Activated CD4-positive, alpha-beta T cell treated with anti-CD3 and anti-CD28 coated beads for 4 hours (primary cell): ENCODE measurements around the gene BICRAL.

Source experiments
- DNase-seq, 2 donors: peaks; one replicate each; pipeline ENCODE4 v3.0.0-alpha.2; 2020

The BICRAL gene

DNA sequence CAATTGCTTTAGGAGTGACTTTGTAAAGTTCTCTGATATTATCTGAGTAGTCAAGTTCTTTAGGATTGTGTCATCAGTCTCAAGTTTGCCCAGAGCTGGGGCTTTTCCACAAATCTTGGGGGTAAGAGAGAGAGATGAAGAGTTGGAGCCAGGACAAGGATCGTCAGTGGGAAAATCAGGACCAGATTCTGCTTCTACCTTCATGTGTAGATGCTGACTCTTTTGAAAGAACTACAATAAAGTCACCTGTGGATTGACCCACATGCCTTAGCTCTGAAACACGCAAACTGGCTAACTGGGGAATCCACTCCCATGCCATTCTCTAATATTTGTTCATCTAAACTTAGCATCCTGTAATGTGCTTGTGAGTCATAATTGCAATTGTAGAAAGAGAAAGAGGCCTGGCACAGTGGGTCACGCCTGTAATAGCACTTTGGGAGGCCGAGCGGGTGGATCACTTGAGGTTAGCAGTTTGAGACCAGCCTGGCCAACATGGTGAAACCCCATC is 15.6 kb upstream of the BICRAL start:
- DNase-seq = no peak

GRCh38 chr6:42769051-42769450 is 12.8 kb upstream of the BICRAL start:
- no peak for DNase-seq

- no peak for DNase-seq
These were observed 12.0 kb upstream of the BICRAL start for GRCh38 chr6:42769836-42770235.

- no peak for DNase-seq
These were observed 10.1 kb upstream of the BICRAL start for GRCh38 chr6:42771741-42772100.

DNA sequence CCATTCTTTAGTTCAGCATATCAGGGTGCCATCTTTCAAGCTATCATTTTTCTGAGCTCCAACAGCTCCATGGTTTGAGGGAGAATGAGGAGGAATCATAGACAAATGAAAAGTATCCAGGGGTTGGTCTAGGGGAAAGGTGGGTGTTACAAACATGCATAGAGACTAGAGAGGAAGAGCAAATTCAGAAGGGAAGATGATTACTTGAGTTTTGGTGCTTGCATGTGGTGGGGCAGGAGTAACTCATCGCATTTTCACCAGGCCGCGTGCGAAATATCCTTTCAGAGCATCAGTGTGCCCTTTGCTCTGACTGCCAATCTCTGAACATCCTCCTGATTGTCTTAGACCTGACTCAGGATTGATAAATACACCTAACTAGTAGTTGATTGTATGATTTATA is 7.7 kb upstream of the BICRAL start:
- DNase-seq = no peak

GRCh38 chr6:42774821-42775487 is 6.9 kb upstream of the BICRAL start:
- peak; percentile 35 to 42 for DNase-seq

DNA sequence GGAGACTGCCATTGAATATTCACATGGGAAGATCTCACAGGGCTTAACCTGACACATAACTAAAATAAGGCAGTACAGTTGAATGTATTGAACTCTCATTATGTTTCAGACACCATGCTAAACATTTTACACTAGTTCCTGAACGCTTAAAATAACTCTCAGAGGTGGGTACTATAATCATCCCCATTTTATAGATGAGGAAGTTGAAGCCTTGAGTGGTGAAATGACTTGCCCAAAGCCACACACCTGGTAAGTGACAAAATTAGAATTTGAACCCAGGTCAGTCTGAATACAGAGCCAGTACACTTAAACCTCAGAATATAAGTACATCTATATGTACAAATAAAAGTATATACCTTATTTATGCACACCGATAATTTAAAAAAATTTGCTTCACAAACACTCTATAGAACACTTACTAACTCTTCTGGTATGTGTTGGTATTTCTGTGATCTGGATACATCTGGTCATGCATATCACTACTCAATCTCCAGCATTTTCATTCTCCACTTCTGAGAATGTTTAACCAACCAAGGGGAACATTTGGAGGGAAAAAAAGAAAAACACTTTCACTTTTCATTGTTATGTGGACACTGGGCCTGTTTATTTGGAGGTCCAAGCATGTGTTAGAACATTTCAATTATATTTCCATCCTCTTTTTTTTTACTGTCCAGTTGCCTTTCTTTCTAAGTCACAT is 4.6 kb upstream of the BICRAL start:
- DNase-seq = no peak

DNA sequence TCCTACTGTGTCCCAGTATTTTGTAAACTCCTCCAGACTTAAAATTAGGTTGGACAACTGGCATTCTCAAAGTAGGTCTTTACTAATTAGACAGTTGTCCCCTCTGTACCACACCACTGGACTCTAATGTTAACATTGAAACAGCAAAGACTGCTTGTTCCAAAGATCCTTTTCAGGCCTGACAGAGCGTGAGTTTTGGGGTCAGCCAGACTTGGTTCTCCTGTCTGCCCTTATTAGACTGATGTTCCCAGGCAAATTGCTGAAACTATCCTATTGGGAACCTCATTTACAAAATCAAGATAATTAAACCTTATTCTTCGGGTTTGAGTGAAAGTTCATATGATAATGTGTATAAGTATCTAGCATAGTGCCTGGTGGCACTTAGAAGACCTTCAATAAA is 3.7 kb upstream of the BICRAL start:
- no peak for DNase-seq

- no peak for DNase-seq
These were observed 2.3 kb upstream of the BICRAL start for GRCh38 chr6:42779521-42779920.

DNA sequence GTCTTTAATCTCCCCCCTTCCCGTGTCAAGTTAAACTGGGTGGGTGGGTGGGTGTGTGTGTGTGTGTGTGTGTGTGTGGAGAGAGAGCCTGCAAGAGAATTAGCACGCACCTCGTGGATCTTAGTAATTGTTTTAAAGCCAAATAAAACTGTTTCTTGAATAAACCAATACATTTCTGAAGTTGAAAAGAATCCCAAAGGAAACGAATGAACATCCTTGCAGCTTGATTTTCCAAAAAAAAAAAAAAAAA is 381 bp upstream of the BICRAL start:
- peak in 1 of 2 donors; percentile 24 for DNase-seq

DNA sequence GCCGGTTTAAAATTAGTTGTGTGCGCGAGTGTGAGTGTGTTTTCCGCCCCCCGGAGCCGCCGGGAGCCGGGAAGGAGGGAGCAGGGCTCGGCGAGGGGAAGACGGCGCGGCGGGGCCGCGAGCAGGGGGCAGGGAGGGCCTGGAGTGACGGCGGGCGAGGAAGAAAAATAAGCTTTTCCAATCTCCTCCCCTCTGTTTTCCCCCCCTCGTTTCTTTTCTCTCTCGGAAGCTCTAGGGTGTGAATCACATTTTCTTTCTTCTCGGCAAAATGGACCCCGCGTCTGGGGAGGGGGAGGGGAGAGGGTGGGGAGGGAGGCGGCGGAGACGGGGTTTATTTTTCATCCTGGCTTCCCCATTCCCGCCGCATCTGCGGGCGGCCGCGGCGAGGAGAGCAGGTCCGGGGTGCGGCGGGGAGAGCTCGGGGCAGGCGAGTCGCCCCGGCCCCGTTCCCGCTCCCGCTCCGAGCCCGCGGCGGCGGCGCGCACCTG is 881 bp downstream of the BICRAL start:
- peak; percentile 77 to 80 for DNase-seq

DNA sequence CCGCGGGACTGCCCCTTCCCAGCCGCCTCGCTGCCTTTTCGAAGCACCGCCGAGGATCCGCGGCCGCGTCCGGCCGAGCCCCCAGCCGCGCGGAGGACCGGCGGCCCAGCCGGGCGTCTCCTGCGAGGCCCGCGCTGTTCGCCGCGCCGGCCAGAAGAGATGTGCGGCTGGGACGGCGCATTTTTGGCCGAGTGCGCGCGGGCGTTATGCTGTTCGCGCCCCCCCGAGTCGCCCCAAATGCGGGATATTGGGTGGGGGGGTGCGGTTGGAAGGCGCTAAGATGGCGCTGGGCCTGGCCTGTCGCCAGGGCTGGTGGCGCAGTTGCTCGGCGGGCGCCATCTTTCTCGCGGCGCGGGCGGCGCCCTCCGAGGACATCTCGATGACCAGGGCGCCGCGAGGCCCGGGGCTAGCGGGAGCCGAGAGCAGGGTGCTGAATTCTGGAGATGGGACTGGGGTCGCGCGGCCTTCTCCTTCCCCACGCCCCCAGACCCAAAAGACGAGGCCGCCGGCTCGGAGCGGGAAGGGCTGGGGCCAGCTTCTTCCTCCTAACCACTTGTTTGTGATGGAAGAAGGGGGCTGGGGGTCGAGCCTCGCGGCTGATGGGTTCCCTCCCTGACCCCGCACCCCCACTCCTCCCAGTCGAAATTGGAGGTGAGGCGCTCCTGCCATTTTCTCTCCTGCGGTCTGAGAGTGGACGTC is 1.5 kb downstream of the BICRAL start:
- peak; percentile 74 to 78 for DNase-seq

- DNase-seq = peak in 1 of 2 donors; percentile 52
These were observed 2.2 kb downstream of the BICRAL start for GRCh38 chr6:42783876-42784642.

GRCh38 chr6:42784717-42785498 is 3.1 kb downstream of the BICRAL start:
- DNase-seq = no peak

- DNase-seq = no peak
These were observed 4.7 kb downstream of the BICRAL start for GRCh38 chr6:42786525-42786985.

- DNase-seq = no peak
These were observed 5.2 kb downstream of the BICRAL start for GRCh38 chr6:42787063-42787472.

- no peak for DNase-seq
These were observed 6.8 kb downstream of the BICRAL start for GRCh38 chr6:42788671-42789070.

GRCh38 chr6:42790549-42791181 is 8.8 kb downstream of the BICRAL start:
- DNase-seq = no peak

DNA sequence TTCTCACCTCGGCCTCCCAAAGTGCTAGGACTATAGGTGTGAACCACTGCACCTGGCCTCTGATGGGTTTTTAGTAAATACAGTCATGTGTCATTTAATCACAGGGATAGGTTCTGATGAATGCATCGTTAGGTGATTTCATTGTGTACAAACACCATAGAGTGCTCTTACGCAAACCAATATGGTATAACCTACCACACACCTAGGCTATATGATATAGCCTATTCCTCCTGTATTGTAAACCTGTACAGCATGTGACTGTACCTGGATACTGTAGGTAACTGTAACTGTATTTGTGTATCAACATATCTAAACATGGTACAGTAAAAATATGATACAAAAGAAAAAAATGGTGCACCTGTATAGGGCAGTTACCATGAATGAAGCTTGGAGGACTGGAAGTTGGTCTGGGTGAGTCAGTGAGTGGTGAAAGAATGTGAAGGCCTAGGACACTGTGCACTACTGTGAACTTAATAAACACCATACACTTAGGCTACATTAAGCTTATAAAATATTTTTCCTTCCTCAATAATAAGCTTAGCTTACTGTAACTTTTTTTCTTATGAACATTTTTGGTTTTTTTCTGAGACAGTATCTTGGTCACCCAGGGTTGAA is 10.0 kb downstream of the BICRAL start:
- no peak for DNase-seq

DNA sequence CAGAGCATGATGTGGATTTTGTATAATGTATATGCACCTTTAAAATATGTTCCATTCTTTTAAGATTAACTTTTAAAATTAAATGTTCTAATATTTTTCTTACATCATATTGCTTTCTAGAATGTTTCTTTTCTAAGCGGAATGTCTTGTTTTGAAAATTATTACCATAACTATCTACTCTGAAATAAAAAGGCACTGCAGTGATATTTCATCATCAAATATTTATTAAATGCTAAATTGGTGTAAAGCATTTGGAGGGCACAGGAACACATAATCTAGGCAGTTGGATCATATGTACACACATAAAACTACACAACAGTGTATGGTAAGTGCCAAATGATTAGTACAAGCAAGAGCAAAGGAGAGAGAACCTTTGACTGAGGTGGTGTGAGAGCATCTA is 13.8 kb downstream of the BICRAL start:
- no peak for DNase-seq

- DNase-seq = no peak
These were observed 14.3 kb downstream of the BICRAL start for GRCh38 chr6:42796171-42796570.
